Sigmoid colon (tissue), 4 donors: ENCODE measurements around the gene FZR1.

Source experiments
- CTCF ChIP-seq, 4 experiments: fragments of 450-650 bp in 3 of 4; fragments of 200-600 bp in 1 of 4; IDR thresholded peaks; one replicate each; pipeline ENCODE4 v1.5.1; 2016 to 2019; ENCODE audit warnings: antibody characterized with exemption in 4 of 4, mild to moderate bottlenecking in 3 of 4, moderate library complexity in 2 of 4
- EP300 ChIP-seq, 4 donors: sonication (generic); formaldehyde crosslinking; IDR thresholded peaks; one replicate each; pipeline ENCODE4 v1.6.1; 2017; ENCODE audit warnings: antibody characterized with exemption in 4 of 4
- POLR2A ChIP-seq, 2 donors: fragments of 450-650 bp; IDR thresholded peaks; one replicate each; pipeline ENCODE4 v1.6.1; 2016; ENCODE audit warnings: antibody characterized with exemption in 2 of 2, mild to moderate bottlenecking in 2 of 2, moderate library complexity in 2 of 2
- POLR2AphosphoS5 ChIP-seq, 4 donors: sonication (generic); formaldehyde crosslinking; IDR thresholded peaks; one replicate each; pipeline ENCODE4 v1.6.1; 2017; ENCODE audit warnings: antibody characterized with exemption in 4 of 4

GRCh38 chr19:3524904-3525451, 18.9 kb downstream of the FZR1 start:
- TF ChIP-seq CTCF (IDR thresholded peaks at IDR 0.05) (no peak), POLR2A (IDR thresholded peaks at IDR 0.05) (no peak), POLR2AphosphoS5 (IDR thresholded peaks at IDR 0.05) (no peak), EP300 (IDR thresholded peaks at IDR 0.05) (no peak)
